Adrenal gland (tissue), 12 donors: ENCODE data around the gene HIRA. TPM values are rescaled to one million over a fixed set of nuclear protein-coding genes. Genes with fewer than 3 reads are reported as not detected.

Experiments
- DNase-seq, 7 donors: peaks; one replicate each; pipeline ENCODE4 v3.0.0-alpha.2; 2019 to 2020
- H3K27ac ChIP-seq, 5 donors: fragments of 200-600 bp; sonication (generic) in 4 of 5; 1 replicate in 3 of 5; 2 replicates in 2 of 5; pipeline versions ENCODE4 v1.5.1 to v1.8.0; 2016 to 2020; ENCODE audit warnings: mild to moderate bottlenecking in 1 of 5
- H3K27me3 ChIP-seq: fragments of 200-600 bp; 2 replicates; pipeline ENCODE4 v1.8.0; 2021
- H3K36me3 ChIP-seq, 2 donors: fragments of 200-600 bp; replicated peaks in 1 of 2; 1 replicate in 1 of 2; 2 replicates in 1 of 2; pipeline versions ENCODE4 v1.5.1 to v1.8.0; 2018 to 2022
- H3K4me1 ChIP-seq, 2 donors: fragments of 200-600 bp; replicated peaks in 1 of 2; 1 replicate in 1 of 2; 2 replicates in 1 of 2; pipeline versions ENCODE4 v1.5.1 to v1.8.0; 2018 to 2021
- H3K4me3 ChIP-seq, 4 donors: fragments of 200-600 bp; sonication (generic) in 3 of 4; one replicate each; pipeline ENCODE4 v1.5.1; 2016 to 2018
- H3K9me3 ChIP-seq, 3 donors: fragments of 200-600 bp; sonication (generic) in 1 of 3; replicated peaks in 1 of 3; 1 replicate in 2 of 3; 2 replicates in 1 of 3; pipeline versions ENCODE4 v1.5.1 to v1.8.0; 2016 to 2021
- CTCF ChIP-seq, 6 experiments: fragments of 450-650 bp in 4 of 6; fragments of 200-600 bp in 2 of 6; sonication (generic) in 1 of 6; IDR thresholded peaks; 1 replicate in 5 of 6; 2 replicates in 1 of 6; pipeline versions ENCODE4 v1.5.1 to v1.8.0; 2016 to 2021; ENCODE audit warnings: antibody characterized with exemption in 6 of 6, mild to moderate bottlenecking in 2 of 6, moderate library complexity in 1 of 6
- POLR2A ChIP-seq, 2 donors: fragments of 450-650 bp; IDR thresholded peaks; one replicate each; pipeline ENCODE4 v1.6.1; 2017; ENCODE audit warnings: antibody characterized with exemption in 2 of 2, mild to moderate bottlenecking in 2 of 2, moderate library complexity in 1 of 2
- WGBS, 4 donors: extraction: QIAGEN DNeasy Blood & Tissue Kit in 2 of 4; methylation state at CpG; one replicate each; pipeline versions ENCODE4 v1.1.5 to v1.1.7; 2013 to 2017; 5-methylcytosine and 5-hydroxymethylcytosine counted together
- intact Hi-C, 2 donors: fragments of 100-400 bp; cut with DNase I; formaldehyde crosslinking; loops; one replicate each; pipeline versions ENCODE4 v1.14.1 to v1.15.0; 2022 to 2023
- polyA plus RNA-seq, 3 donors: library from polyadenylated mRNA; stranded (reverse); fragments of 200-250 nt in 2 of 3; fragments of 350-450 nt in 1 of 3; fragmentation: Illumina TruSeq in 1 of 3; extraction: RNeasy Lipid Tissue Mini Kit (QIAGEN cat#74804) in 1 of 3; gene quantifications; one replicate each; pipeline ENCODE4 v1.2.3, GENCODE V29; 2013 to 2014
- total RNA-seq, 9 donors: library from RNA; depleted of rRNA in 4 of 9; stranded (reverse); fragments of >200 nt in 4 of 9; fragments of 120-200 nt in 1 of 9; fragmentation: NEBNext Ultra II Directional in 1 of 9; extraction: Animal tissue kit (Norgen Biotek cat#: 25700) in 1 of 9; gene quantifications; one replicate each; pipeline versions ENCODE4 v1.1.0 to v1.2.4, GENCODE V29; 2013 to 2023
- donor health status: healthy with polysubstance abuse.
- donor health status: Bipolar disorder and iron deficiency.
- donor health status: DM: yes; HTN: yes; CAD: no.
- donor health status: DM: no; HTN: no; CAD: no.
- donor health status: DM: no; HTN: no; CAD: no.
- donor health status: DM: yes; HTN: yes; CAD: no.

The HIRA gene
- total and polyA plus RNA-seq, 12 donors = 8.4 to 47.8 (median 20.8) TPM

- DNase-seq = peak in 1 of 7 donors; percentile 9
- intact Hi-C loops = loop anchor here in 1 of 2 donors (10.0 kb wide), 1 partner anchor 197 kb away; no protein-coding TSS in a partner anchor
- no peaks in the 10 kb centered on the region for H3K27me3 ChIP-seq
- no peaks in the 10 kb centered on the region for H3K9me3 ChIP-seq
- peaks cover 0 to 73% of the 10 kb centered on the region in 2 donors for H3K36me3 ChIP-seq
- no peaks in the 10 kb centered on the region for H3K4me1 ChIP-seq
- no peak overlapping the region for H3K27ac ChIP-seq
- WGBS, 4 donors = 95 to 96% (median 96%) methylated on average over 5 of the region's 5 CpGs
- no peak overlapping the region for H3K4me3 ChIP-seq
- TF ChIP-seq POLR2A (IDR thresholded peaks at IDR 0.05) = no peak
Measured at GRCh38 chr22:19382240-19382639, 49.3 kb downstream of the HIRA start.

GRCh38 chr22:19378344-19378674 is 53.2 kb downstream of the HIRA start:
- intact Hi-C loops = no loop called here
- H3K27ac ChIP-seq = no peak overlapping the region
- peaks cover 0 to 69% of the 10 kb centered on the region in 2 donors for H3K36me3 ChIP-seq
- no peaks in the 10 kb centered on the region for H3K27me3 ChIP-seq
- H3K4me3 ChIP-seq = no peak overlapping the region
- no peaks in the 10 kb centered on the region for H3K4me1 ChIP-seq
- no peaks in the 10 kb centered on the region for H3K9me3 ChIP-seq
- peak in 1 of 7 donors; percentile 21 for DNase-seq
- TF ChIP-seq CTCF (IDR thresholded peaks at IDR 0.05) (no peak), POLR2A (IDR thresholded peaks at IDR 0.05) (no peak)

- no peak overlapping the region for H3K4me3 ChIP-seq
- intact Hi-C loops = no loop called here
- no peaks in the 10 kb centered on the region for H3K4me1 ChIP-seq
- peak in 1 of 7 donors; percentile 34 for DNase-seq
- 92 to 95% (median 93%) methylated on average over 10 of the region's 10 CpGs for WGBS, 4 donors
- peaks cover 0 to 64% of the 10 kb centered on the region in 2 donors for H3K36me3 ChIP-seq
- TF ChIP-seq POLR2A (IDR thresholded peaks at IDR 0.05) (no peak), CTCF (IDR thresholded peaks at IDR 0.05) (no peak)
- H3K27ac ChIP-seq = no peak overlapping the region
- no peaks in the 10 kb centered on the region for H3K27me3 ChIP-seq
- H3K9me3 ChIP-seq = no peaks in the 10 kb centered on the region
Measured at GRCh38 chr22:19377565-19378343, 53.8 kb downstream of the HIRA start.

- 83 to 100% (median 90%) methylated on average over 1 to 2 of the region's 2 CpGs for WGBS, 4 donors
- H3K9me3 ChIP-seq = no peaks in the 10 kb centered on the region
- peak in 1 of 7 donors; percentile 4 for DNase-seq
- no peaks in the 10 kb centered on the region for H3K27me3 ChIP-seq
- no peak overlapping the region for H3K27ac ChIP-seq
- no peak overlapping the region for H3K4me3 ChIP-seq
- TF ChIP-seq POLR2A (IDR thresholded peaks at IDR 0.05) (no peak), CTCF (IDR thresholded peaks at IDR 0.05) (no peak)
- peaks cover 0 to 56% of the 10 kb centered on the region in 2 donors for H3K36me3 ChIP-seq
- intact Hi-C loops = no loop called here
- no peaks in the 10 kb centered on the region for H3K4me1 ChIP-seq
Measured at GRCh38 chr22:19376971-19377370, 54.6 kb downstream of the HIRA start.

- no peaks in the 10 kb centered on the region for H3K27me3 ChIP-seq
- no peak overlapping the region for H3K27ac ChIP-seq
- WGBS, 4 donors = 92 to 99% (median 98%) methylated on average over 3 of the region's 3 CpGs
- no peaks in the 10 kb centered on the region for H3K9me3 ChIP-seq
- H3K4me3 ChIP-seq = no peak overlapping the region
- intact Hi-C loops = no loop called here
- peak in 1 of 7 donors; percentile 28 for DNase-seq
- no peaks in the 10 kb centered on the region for H3K4me1 ChIP-seq
- peaks cover 0 to 55% of the 10 kb centered on the region in 2 donors for H3K36me3 ChIP-seq
- TF ChIP-seq POLR2A (IDR thresholded peaks at IDR 0.05) = no peak
- TF ChIP-seq CTCF (IDR thresholded peaks at IDR 0.05) = no peak
Measured at GRCh38 chr22:19376247-19376646, 55.3 kb downstream of the HIRA start.
